Measurements from ENCODE around the gene CHD1L. TPM values are rescaled to one million over a fixed set of nuclear protein-coding genes. Genes with fewer than 3 reads are reported as not detected.

CHD1L gene
- polyA plus RNA-seq, 1 donor from 2014 or later, result 29.5 TPM

- no peaks in the 10 kb centered on the region for H4K20me1 ChIP-seq (ENCODE audit: insufficient read depth)
- H3K27me3 ChIP-seq (ENCODE audit: insufficient read depth, low read depth, low read length), result no peaks in the 10 kb centered on the region
- no peaks in the 10 kb centered on the region for H3F3A ChIP-seq (ENCODE audit: insufficient read depth, low read length, poor library complexity, severe bottlenecking)
- H3K4me3 ChIP-seq (ENCODE audit: low read length), result no peak overlapping the region
- no peaks in the 10 kb centered on the region for H3K79me2 ChIP-seq (replicated peaks; ENCODE audit: insufficient read depth, low read length)
- no peaks in the 10 kb centered on the region for H3K9me3 ChIP-seq (ENCODE audit: low read length)
- H3K9me2 ChIP-seq (ENCODE audit: insufficient read depth, low read length), result no peaks in the 10 kb centered on the region
- no peak for TF ChIP-seq EZH2 (IDR thresholded peaks at IDR 0.05; ENCODE audit: borderline replicate concordance, insufficient read depth, low read length, poor library complexity, severe bottlenecking)
- no peak for TF ChIP-seq EP300 (conservative IDR thresholded peaks at IDR 0.05; ENCODE audit: poor library complexity, severe bottlenecking)
- no peak for TF ChIP-seq TAF1 (IDR thresholded peaks at IDR 0.05; ENCODE audit: low read depth)
- TF ChIP-seq, protein P1, sequence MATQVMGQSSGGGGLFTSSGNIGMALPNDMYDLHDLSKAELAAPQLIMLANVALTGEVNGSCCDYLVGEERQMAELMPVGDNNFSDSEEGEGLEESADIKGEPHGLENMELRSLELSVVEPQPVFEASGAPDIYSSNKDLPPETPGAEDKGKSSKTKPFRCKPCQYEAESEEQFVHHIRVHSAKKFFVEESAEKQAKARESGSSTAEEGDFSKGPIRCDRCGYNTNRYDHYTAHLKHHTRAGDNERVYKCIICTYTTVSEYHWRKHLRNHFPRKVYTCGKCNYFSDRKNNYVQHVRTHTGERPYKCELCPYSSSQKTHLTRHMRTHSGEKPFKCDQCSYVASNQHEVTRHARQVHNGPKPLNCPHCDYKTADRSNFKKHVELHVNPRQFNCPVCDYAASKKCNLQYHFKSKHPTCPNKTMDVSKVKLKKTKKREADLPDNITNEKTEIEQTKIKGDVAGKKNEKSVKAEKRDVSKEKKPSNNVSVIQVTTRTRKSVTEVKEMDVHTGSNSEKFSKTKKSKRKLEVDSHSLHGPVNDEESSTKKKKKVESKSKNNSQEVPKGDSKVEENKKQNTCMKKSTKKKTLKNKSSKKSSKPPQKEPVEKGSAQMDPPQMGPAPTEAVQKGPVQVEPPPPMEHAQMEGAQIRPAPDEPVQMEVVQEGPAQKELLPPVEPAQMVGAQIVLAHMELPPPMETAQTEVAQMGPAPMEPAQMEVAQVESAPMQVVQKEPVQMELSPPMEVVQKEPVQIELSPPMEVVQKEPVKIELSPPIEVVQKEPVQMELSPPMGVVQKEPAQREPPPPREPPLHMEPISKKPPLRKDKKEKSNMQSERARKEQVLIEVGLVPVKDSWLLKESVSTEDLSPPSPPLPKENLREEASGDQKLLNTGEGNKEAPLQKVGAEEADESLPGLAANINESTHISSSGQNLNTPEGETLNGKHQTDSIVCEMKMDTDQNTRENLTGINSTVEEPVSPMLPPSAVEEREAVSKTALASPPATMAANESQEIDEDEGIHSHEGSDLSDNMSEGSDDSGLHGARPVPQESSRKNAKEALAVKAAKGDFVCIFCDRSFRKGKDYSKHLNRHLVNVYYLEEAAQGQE (IDR thresholded peaks at IDR 0.05; ENCODE audit: borderline replicate concordance), result no peak
- no peak for TF ChIP-seq SMC3 (conservative IDR thresholded peaks at IDR 0.05; ENCODE audit: poor library complexity)
- no peak overlapping the region for H3K27ac ChIP-seq (ENCODE audit: low read length)
- no peak overlapping the region for H3K4me2 ChIP-seq (ENCODE audit: low read length)
- no peak overlapping the region for H2AFZ ChIP-seq (ENCODE audit: low read depth, low read length)
- peaks cover 10% of the 10 kb centered on the region for H3K36me3 ChIP-seq (ENCODE audit: insufficient read depth, low read length)
- H3K9ac ChIP-seq (ENCODE audit: low read length), result no peak overlapping the region
Measured at GRCh38 chr1:147287133-147287865, 44.8 kb downstream of the CHD1L start.

DNA sequence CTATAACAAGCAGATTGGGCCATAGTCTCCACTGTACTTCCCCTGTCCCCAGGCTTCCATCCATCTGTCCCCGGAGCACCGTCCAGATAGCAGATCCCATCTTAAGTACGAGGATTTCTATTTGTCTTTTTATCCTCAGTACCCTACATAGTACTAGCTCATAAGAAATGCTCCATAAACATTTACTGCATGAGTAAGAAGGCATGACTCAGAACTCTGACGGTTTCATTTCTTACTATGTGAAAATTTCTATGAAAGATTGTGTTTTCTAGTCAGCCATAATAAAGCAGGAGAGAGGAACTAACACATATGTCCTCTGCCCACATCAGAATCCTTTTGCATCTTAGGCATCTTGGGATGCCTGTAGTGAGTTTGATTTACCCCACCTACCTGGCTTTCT, 49.5 kb downstream of the CHD1L start:
- Histone ChIP-seq H3K9me3 (ENCODE audit: low read length) (no peaks in the 10 kb centered on the region), H3F3A (ENCODE audit: insufficient read depth, low read length, poor library complexity, severe bottlenecking) (no peaks in the 10 kb centered on the region), H3K9me2 (ENCODE audit: insufficient read depth, low read length) (no peaks in the 10 kb centered on the region), H3K36me3 (ENCODE audit: insufficient read depth, low read length) (peaks cover 12% of the 10 kb centered on the region), H3K4me3 (ENCODE audit: low read length) (no peak overlapping the region), H3K4me2 (ENCODE audit: low read length) (no peak overlapping the region), H4K20me1 (ENCODE audit: insufficient read depth) (no peaks in the 10 kb centered on the region), H3K27ac (ENCODE audit: low read length) (no peak overlapping the region), H3K9ac (ENCODE audit: low read length) (no peak overlapping the region), H2AFZ (ENCODE audit: low read depth, low read length) (no peak overlapping the region), H3K27me3 (ENCODE audit: insufficient read depth, low read depth, low read length) (no peaks in the 10 kb centered on the region), H3K79me2 (replicated peaks; ENCODE audit: insufficient read depth, low read length) (no peaks in the 10 kb centered on the region)
- TF ChIP-seq RAD21 (conservative IDR thresholded peaks at IDR 0.05), result no peak
- TF ChIP-seq EP300 (conservative IDR thresholded peaks at IDR 0.05; ENCODE audit: poor library complexity, severe bottlenecking), result no peak
- TF ChIP-seq, protein P1 (IDR thresholded peaks at IDR 0.05; ENCODE audit: borderline replicate concordance), result no peak
- TF ChIP-seq EZH2 (IDR thresholded peaks at IDR 0.05; ENCODE audit: borderline replicate concordance, insufficient read depth, low read length, poor library complexity, severe bottlenecking), result no peak
- TF ChIP-seq TAF1 (IDR thresholded peaks at IDR 0.05; ENCODE audit: low read depth), result no peak
